T-cell (primary cell): ENCODE measurements around the gene IQGAP3. TPM values are rescaled to one million over a fixed set of nuclear protein-coding genes. Genes with fewer than 3 reads are reported as not detected.
A peak's percentile ranks its signal among the peaks of the same experiment; 100 is the strongest.

Experiments used
- ATAC-seq, 4 experiments: fragments of 200-7000 bp in 3 of 4; fragments of 150-1000 bp in 1 of 4; cut with Tn5 transposase; replicated peaks in 1 of 4; 1 replicate in 3 of 4; 2 replicates in 1 of 4; pipeline ENCODE4 v1.10.0; 2021; ENCODE audit warnings: moderate library complexity in 3 of 4, mild to moderate bottlenecking in 2 of 4, moderate number of reproducible peaks in 1 of 4
- CTCF ChIA-PET, 2 donors: fragments of 300-600 bp; sonication (Branson Sonifier 250); formaldehyde crosslinking; loops; one replicate each; lab custom pipeline; 2022; ENCODE audit warnings: antibody characterized with exemption in 2 of 2; lab: Charles Lee
- POLR2A ChIA-PET, 2 donors: fragments of 300-600 bp; sonication (Branson Sonifier 250); formaldehyde crosslinking; loops; one replicate each; lab custom pipeline; 2022; ENCODE audit warnings: antibody characterized with exemption in 2 of 2; lab: Charles Lee
- DNase-seq, 35 experiments: peaks; one replicate each; pipeline versions ENCODE4 v3.0.0 to v3.0.0-alpha.2; 2013 to 2023
- H3K27ac ChIP-seq: one replicate; pipeline ENCODE4 v1.5.1; 2013; ENCODE audit warnings: low read length
- H3K27me3 ChIP-seq, 2 experiments: replicated peaks in 1 of 2; 1 replicate in 1 of 2; 2 replicates in 1 of 2; pipeline versions ENCODE4 v1.6.1 to v1.7.0; 2013; ENCODE audit warnings: low read length in 1 of 2, mixed read lengths in 1 of 2; ENCODE audit not compliant: control insufficient read depth in 2 of 2, insufficient read depth in 2 of 2; ENCODE audit errors: extremely low read depth in 1 of 2
- H3K36me3 ChIP-seq, 2 donors: 1 replicate in 1 of 2; 2 replicates in 1 of 2; pipeline versions ENCODE4 v1.6.1 to v1.7.0; 2013; ENCODE audit warnings: low read length in 1 of 2; ENCODE audit not compliant: control insufficient read depth in 2 of 2, insufficient read depth in 1 of 2; ENCODE audit errors: extremely low read depth in 1 of 2
- H3K4me1 ChIP-seq, 2 experiments: 1 replicate in 1 of 2; 2 replicates in 1 of 2; pipeline versions ENCODE4 v1.6.1 to v1.7.0; 2013; ENCODE audit warnings: low read length in 2 of 2, mixed read lengths in 1 of 2; ENCODE audit not compliant: insufficient read depth in 2 of 2, control insufficient read depth in 1 of 2; ENCODE audit errors: extremely low read depth in 1 of 2
- H3K4me3 ChIP-seq, 2 donors: 1 replicate in 1 of 2; 2 replicates in 1 of 2; pipeline versions ENCODE4 v1.5.1 to v1.7.0; 2013; ENCODE audit warnings: mild to moderate bottlenecking in 2 of 2, low read length in 1 of 2, moderate library complexity in 1 of 2; ENCODE audit not compliant: control insufficient read depth in 1 of 2; ENCODE audit errors: extremely low read depth in 1 of 2
- H3K9me3 ChIP-seq: 2 replicates; pipeline ENCODE4 v1.7.0; 2013
- H3K27ac Mint-ChIP-seq, 2 donors: one replicate each; pipeline ENCODE4 v1.8.0; 2020 to 2021; ENCODE audit warnings: mild to moderate bottlenecking in 2 of 2, mixed read lengths in 2 of 2
- H3K27me3 Mint-ChIP-seq, 2 donors: one replicate each; pipeline ENCODE4 v1.8.0; 2021 to 2022; ENCODE audit warnings: mixed read lengths in 2 of 2
- H3K36me3 Mint-ChIP-seq: one replicate; pipeline ENCODE4 v1.8.0; 2021; ENCODE audit warnings: mixed read lengths
- H3K4me1 Mint-ChIP-seq, 3 donors: one replicate each; pipeline ENCODE4 v1.8.0; 2020 to 2022; ENCODE audit warnings: mixed read lengths in 3 of 3, mild to moderate bottlenecking in 1 of 3
- H3K4me3 Mint-ChIP-seq, 3 donors: one replicate each; pipeline ENCODE4 v1.8.0; 2020 to 2022; ENCODE audit warnings: mild to moderate bottlenecking in 3 of 3, mixed read lengths in 3 of 3, moderate library complexity in 3 of 3
- H3K9me3 Mint-ChIP-seq, 3 donors: one replicate each; pipeline ENCODE4 v1.8.0; 2020 to 2022; ENCODE audit warnings: mixed read lengths in 3 of 3
- WGBS: methylation state at CpG from one replicate; pipeline ENCODE4 v1.1.5; 2013; ENCODE audit warnings: missing lambda C conversion rate; ENCODE audit not compliant: insufficient coverage; 5-methylcytosine and 5-hydroxymethylcytosine counted together
- total RNA-seq, 35 experiments: library from RNA in 6 of 35; stranded (reverse) in 6 of 35; fragments of 120-200 nt in 1 of 35; gene quantifications; one replicate each; pipeline versions ENCODE4 v1.2.1 to v1.2.4 and lab custom pipeline; 2013 to 2026

IQGAP3 gene
- total RNA-seq, 5 donors from 2014 or later (not counting 1 experiment from before 2014, with no cell fraction given) = 0.13 to 0.19 (median 0.18) TPM; not detected in 1

- Mint-ChIP-seq H3K27ac (no peak overlapping the region), H3K27me3 (no peaks in the 10 kb centered on the region), H3K9me3 (no peaks in the 10 kb centered on the region), H3K4me1 (peaks cover 35 to 39% (median 37%) of the 10 kb centered on the region in 3 donors), H3K36me3 (peaks cover 25% of the 10 kb centered on the region), H3K4me3 (no peak overlapping the region)
- ATAC-seq (no peak), DNase-seq (no peak)
- CTCF ChIA-PET = interaction anchor here in 1 of 2 donors (0.7 kb wide), 1 partner anchor 13 kb away, joined by 3 read pairs; no protein-coding TSS in a partner anchor
- no peaks in the 10 kb centered on the region for H3K27me3 ChIP-seq
- H3K4me3 ChIP-seq = no peak overlapping the region
- H3K9me3 ChIP-seq = no peaks in the 10 kb centered on the region
- peaks cover 27 to 55% of the 10 kb centered on the region in 2 donors for H3K36me3 ChIP-seq
- H3K27ac ChIP-seq = no peak overlapping the region
- peaks cover 12 to 37% of the 10 kb centered on the region in 2 experiments for H3K4me1 ChIP-seq
- POLR2A ChIA-PET = interaction anchor here in 1 of 2 donors (0.6 kb wide), 1 partner anchor 1237 kb away, joined by 14 read pairs; no protein-coding TSS in a partner anchor
- WGBS = 100% methylated on average over 4 of the region's 5 CpGs
These were observed 25.8 kb upstream of the IQGAP3 start for GRCh38 chr1:156598125-156598524.

- Mint-ChIP-seq H3K27ac (no peak overlapping the region), H3K27me3 (no peaks in the 10 kb centered on the region), H3K4me3 (no peak overlapping the region), H3K4me1 (peaks cover 30 to 37% (median 33%) of the 10 kb centered on the region in 3 donors), H3K9me3 (no peaks in the 10 kb centered on the region), H3K36me3 (peaks cover 25% of the 10 kb centered on the region)
- ChIA-PET POLR2A (no interaction called here), CTCF (interaction anchor here (1.1 kb wide), 2 partner anchors 11 to 116 kb away, joined by 3 to 4 read pairs; no protein-coding TSS in a partner anchor)
- ATAC-seq (no peak), DNase-seq (no peak)
- H3K27ac ChIP-seq = no peak overlapping the region
- H3K36me3 ChIP-seq = peaks cover 27 to 59% of the 10 kb centered on the region in 2 donors
- no peaks in the 10 kb centered on the region for H3K9me3 ChIP-seq
- H3K27me3 ChIP-seq = no peaks in the 10 kb centered on the region
- WGBS = 88% methylated on average over 1 of the region's 3 CpGs
- peaks cover 12 to 38% of the 10 kb centered on the region in 2 experiments for H3K4me1 ChIP-seq
- H3K4me3 ChIP-seq = no peak overlapping the region
These were observed 24.1 kb upstream of the IQGAP3 start for GRCh38 chr1:156596426-156596825.

GRCh38 chr1:156595016-156595415, 22.7 kb upstream of the IQGAP3 start:
- 94% methylated on average over 2 of the region's 2 CpGs for WGBS
- no peaks in the 10 kb centered on the region for H3K27me3 Mint-ChIP-seq
- ChIA-PET POLR2A (no interaction called here), CTCF (interaction anchor here in 1 of 2 donors (1.1 to 1.7 kb wide), 2 partner anchors 9 to 10 kb away, joined by 6 read pairs; no protein-coding TSS in a partner anchor)
- Histone ChIP-seq H3K4me1 (peaks cover 14 to 29% of the 10 kb centered on the region in 2 experiments), H3K27ac (no peak overlapping the region), H3K4me3 (no peak overlapping the region), H3K36me3 (peaks cover 27 to 59% of the 10 kb centered on the region in 2 donors), H3K9me3 (no peaks in the 10 kb centered on the region), H3K27me3 (no peaks in the 10 kb centered on the region)
- peaks cover 25% of the 10 kb centered on the region for H3K36me3 Mint-ChIP-seq
- DNase-seq = no peak
- H3K9me3 Mint-ChIP-seq = no peaks in the 10 kb centered on the region
- no peak overlapping the region for H3K4me3 Mint-ChIP-seq
- H3K27ac Mint-ChIP-seq = peak overlapping the region; percentile 3 to 23
- ATAC-seq = no peak
- H3K4me1 Mint-ChIP-seq = peaks cover 19 to 33% (median 25%) of the 10 kb centered on the region in 3 donors

- ATAC-seq = no peak
- Histone ChIP-seq H3K9me3 (no peaks in the 10 kb centered on the region), H3K27me3 (no peaks in the 10 kb centered on the region), H3K4me3 (no peak overlapping the region), H3K36me3 (peaks cover 27 to 59% of the 10 kb centered on the region in 2 donors), H3K27ac (no peak overlapping the region), H3K4me1 (peaks cover 12 to 23% of the 10 kb centered on the region in 2 experiments)
- CTCF ChIA-PET = interaction anchor here in 1 of 2 donors (1.1 to 1.7 kb wide), 2 partner anchors 8 to 10 kb away, joined by 6 read pairs; no protein-coding TSS in a partner anchor
- POLR2A ChIA-PET = no interaction called here
- Mint-ChIP-seq H3K27ac (no peak overlapping the region), H3K4me1 (peaks cover 19 to 26% (median 19%) of the 10 kb centered on the region in 3 donors), H3K36me3 (peaks cover 25% of the 10 kb centered on the region), H3K4me3 (no peak overlapping the region), H3K9me3 (no peaks in the 10 kb centered on the region), H3K27me3 (no peaks in the 10 kb centered on the region)
- WGBS = 100% methylated on average over 3 of the region's 3 CpGs
- DNase-seq = no peak
These were observed 21.8 kb upstream of the IQGAP3 start for GRCh38 chr1:156594190-156594589.

GRCh38 chr1:156593661-156593989, 21.3 kb upstream of the IQGAP3 start:
- POLR2A ChIA-PET = no interaction called here
- Mint-ChIP-seq H3K27me3 (no peaks in the 10 kb centered on the region), H3K9me3 (no peaks in the 10 kb centered on the region), H3K4me3 (no peak overlapping the region), H3K27ac (no peak overlapping the region), H3K4me1 (peaks cover 19 to 26% (median 19%) of the 10 kb centered on the region in 3 donors), H3K36me3 (peaks cover 22% of the 10 kb centered on the region)
- no peaks in the 10 kb centered on the region for H3K27me3 ChIP-seq
- no peak overlapping the region for H3K4me3 ChIP-seq
- CTCF ChIA-PET = interaction anchor here in 1 of 2 donors (1.4 kb wide), 1 partner anchor 8 kb away, joined by 3 read pairs; the partner anchor contains the start of gene GPATCH4
- ATAC-seq (no peak), DNase-seq (no peak)
- no peaks in the 10 kb centered on the region for H3K9me3 ChIP-seq
- H3K36me3 ChIP-seq = peaks cover 27 to 56% of the 10 kb centered on the region in 2 donors
- 81% methylated on average over 3 of the region's 8 CpGs for WGBS
- peaks cover 12 to 23% of the 10 kb centered on the region in 2 experiments for H3K4me1 ChIP-seq
- H3K27ac ChIP-seq = no peak overlapping the region

- peaks cover 12 to 23% of the 10 kb centered on the region in 2 experiments for H3K4me1 ChIP-seq
- H3K9me3 Mint-ChIP-seq = no peaks in the 10 kb centered on the region
- peaks cover 27 to 50% of the 10 kb centered on the region in 2 donors for H3K36me3 ChIP-seq
- H3K4me1 Mint-ChIP-seq = peaks cover 17 to 26% (median 19%) of the 10 kb centered on the region in 3 donors
- DNase-seq = no peak
- H3K36me3 Mint-ChIP-seq = peaks cover 18% of the 10 kb centered on the region
- ChIA-PET POLR2A (interaction anchor here in 1 of 2 donors (0.6 kb wide), 1 partner anchor 12 kb away, joined by 3 read pairs; no protein-coding TSS in a partner anchor), CTCF (interaction anchor here (1.0 to 2.1 kb wide), 3 partner anchors 9 to 208 kb away, joined by 3 to 7 read pairs (median 3); partner anchors contain the start of gene GPATCH4 (in 1 of the 2))
- 95% methylated on average over 2 of the region's 8 CpGs for WGBS
- H3K9me3 ChIP-seq = no peaks in the 10 kb centered on the region
- H3K27ac ChIP-seq = no peak overlapping the region
- peak overlapping the region; percentile 78 to 85 for H3K27ac Mint-ChIP-seq
- no peaks in the 10 kb centered on the region for H3K27me3 Mint-ChIP-seq
- no peak overlapping the region for H3K4me3 ChIP-seq
- H3K4me3 Mint-ChIP-seq = peak overlapping the region; percentile 77 to 86 (median 81)
- ATAC-seq = no peak
- H3K27me3 ChIP-seq = no peaks in the 10 kb centered on the region
These were observed 20.7 kb upstream of the IQGAP3 start for GRCh38 chr1:156592910-156593660.
